ENCODE data around the gene EFHC1.

Gene EFHC1

DNA sequence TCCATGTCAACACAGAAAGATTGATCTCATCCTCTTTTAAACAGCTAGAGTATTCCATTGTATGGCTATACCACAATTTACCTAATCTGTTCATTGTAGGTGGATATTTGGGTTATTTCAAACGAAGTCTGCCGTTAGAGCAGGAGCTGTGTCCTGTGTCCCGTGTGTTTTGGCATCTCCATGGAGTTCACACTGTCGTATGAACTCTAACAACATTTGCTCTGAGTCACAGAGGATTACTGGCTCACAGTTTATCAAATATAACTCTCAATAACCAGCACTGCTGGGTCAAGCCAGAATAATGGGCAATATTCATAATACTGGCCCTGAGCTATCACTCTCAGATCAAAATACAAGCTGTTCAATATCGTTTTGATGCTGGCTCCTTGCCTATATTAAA, 140.3 kb downstream of the EFHC1 start:
- DNase-seq = no peak

DNA sequence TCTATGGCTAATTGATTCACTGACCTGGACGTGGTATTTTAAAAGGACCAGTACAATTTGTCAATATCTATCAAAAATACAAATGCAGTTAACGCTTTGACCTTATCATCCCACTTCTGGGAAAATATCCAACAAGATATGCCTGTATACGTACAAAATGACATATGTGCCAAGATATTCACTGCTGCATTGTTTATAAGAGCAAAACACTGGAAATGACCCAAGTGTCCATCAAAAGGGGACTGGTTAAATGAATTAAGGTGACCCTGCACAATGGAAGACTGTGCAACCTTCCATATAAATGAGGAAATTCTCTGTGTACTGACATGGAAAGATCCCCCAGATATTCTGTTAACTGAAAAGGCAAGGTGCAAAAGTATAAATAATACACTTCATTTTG, 142.8 kb downstream of the EFHC1 start:
- no peak for DNase-seq

DNA sequence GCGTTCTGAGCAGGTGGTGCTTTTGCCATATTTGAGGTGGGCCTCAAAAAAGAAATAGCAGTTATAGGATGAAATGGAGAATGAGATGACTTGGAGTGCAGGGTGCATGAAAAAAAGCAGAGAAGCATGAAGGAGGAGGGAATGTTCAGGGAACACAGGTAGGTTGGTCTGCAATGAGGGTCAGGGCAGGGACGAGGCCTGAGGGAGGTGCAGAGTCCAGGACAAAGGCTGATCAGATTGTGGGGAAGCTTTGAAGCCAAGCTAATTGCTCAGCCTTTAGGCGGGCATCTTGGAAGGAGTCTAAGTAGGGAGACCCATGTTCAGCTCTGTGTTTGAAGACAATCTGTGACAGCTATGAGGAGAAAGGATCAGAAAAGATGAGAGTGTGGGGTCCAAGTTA, 144.7 kb downstream of the EFHC1 start:
- no peak for DNase-seq

DNA sequence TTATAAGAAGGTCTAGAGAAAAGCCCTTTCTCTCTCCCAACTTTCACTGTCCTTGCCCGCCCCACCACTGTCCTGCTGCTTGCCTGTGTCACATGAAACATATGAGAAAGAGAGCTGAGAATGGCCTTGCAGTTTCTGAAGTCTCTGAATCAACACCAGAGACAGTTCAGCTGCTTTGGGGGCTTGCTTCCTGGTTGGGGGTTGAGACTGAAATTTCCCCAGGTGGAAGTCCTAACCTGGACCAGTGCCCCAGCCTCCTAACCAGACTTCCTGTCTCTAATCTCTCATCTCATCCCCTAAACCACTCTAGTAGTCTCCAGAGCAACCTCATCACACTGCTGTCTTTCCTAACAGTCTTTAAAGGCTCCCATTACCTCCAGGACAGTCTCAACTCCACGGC, 146.1 kb downstream of the EFHC1 start:
- DNase-seq = no peak

DNA sequence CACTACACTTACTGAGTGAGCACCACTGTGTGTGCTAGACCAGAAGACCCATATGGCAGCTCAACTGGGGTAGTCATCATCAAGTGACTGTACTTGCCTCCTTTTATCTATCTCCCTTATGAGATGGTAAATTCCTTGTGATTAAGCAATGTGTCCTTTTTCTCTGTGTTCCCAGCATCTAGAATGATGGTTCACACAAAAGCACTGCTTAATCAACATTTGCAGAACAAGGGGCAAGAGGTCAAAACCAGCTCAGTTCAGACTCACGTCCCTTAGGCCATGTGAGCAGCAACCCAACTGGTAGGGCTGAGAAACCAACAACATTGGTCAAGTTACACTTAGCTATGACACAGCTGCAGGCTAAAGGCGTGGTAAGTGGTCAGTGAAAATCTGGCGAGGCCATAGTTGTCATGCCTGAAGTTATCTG, 146.7 kb downstream of the EFHC1 start:
- DNase-seq = no peak

DNA sequence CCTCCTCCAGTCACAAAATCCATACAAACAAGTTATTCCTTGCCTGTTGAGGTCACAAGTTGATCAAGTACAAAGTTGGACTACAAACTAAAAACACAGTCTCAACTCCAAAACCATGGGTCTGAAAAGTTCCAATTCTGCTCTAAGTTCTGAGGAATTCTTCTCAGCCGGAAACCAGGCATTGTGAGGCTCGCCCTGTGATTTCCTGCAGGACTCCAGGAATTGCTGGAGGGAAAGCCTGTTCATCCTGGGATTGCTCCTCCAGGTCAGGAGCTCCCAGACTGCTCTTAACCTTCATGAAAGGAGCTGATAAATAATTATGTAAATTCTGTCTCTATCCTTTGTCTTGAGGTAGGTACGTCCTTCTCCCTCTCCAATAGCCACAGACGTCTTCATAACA, 148.2 kb downstream of the EFHC1 start:
- no peak for DNase-seq

DNA sequence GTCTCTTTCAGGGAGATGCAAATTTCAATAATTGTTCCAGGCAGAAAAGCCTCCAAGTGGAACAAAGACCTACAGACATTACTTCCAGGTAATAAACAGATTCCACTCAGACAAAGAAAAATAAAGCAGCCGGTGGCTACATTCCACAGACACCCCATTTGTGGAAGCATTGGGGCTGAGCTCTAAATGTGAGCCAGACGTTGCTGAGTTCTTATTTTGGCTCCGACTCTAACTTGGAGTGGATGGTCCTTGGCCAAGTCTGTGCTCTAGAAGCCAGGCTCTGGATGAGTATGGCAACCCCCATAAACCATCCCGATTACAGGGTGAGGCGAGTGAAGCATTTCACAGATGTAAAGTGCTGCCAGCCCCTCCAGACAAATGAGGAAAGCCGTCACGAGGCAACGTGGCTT, 150.2 kb downstream of the EFHC1 start:
- DNase-seq = no peak

DNA sequence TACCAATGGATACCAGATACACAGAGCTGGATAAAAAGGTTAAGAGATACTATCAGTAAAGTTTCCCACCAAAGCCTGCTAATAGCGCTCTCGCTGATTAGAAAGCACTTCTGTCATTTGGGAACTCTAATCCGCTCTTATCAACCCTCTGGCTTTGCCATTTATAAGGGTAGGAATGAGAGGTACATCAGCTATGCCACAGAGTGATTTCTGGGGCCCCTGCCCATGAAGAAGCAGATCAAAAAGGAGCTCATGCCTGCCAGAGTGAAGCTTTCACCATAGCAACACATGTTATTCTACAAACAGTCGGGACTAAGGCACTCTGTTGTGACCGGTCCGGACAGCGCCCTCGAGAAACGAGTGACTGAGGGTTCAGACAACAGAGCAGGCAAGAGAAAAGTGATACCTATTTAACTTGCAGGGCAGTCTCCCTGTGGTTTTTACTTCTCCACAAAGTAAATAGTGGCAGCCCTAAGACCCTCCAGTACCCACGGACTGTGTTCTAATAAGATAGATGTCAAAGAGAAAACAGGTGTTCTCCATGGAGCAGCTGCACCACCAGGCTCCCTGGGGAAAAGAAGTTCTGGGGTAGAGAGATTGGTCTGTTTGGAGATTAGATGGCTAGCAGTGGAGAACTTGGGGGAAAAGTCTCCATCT, 151.1 kb downstream of the EFHC1 start:
- DNase-seq = no peak

DNA sequence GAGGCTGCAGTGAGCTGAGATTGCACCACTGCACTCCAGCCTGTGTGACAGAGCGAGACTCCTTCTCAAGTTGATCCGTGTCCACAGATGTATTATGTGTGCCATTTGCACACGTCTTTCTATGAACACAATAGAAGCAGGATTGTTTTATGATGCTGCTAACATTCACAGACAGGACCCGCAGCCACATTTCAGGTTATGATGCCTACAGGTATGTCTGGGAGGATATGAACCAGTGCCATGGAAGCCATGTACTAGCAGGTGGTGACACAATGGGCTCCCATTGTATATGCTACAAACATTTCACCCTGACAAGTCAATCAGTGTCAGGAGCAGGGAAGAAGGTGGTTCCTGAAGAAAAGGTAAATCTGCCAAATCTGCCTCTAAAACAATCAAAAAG, 152.4 kb downstream of the EFHC1 start:
- DNase-seq = no peak

DNA sequence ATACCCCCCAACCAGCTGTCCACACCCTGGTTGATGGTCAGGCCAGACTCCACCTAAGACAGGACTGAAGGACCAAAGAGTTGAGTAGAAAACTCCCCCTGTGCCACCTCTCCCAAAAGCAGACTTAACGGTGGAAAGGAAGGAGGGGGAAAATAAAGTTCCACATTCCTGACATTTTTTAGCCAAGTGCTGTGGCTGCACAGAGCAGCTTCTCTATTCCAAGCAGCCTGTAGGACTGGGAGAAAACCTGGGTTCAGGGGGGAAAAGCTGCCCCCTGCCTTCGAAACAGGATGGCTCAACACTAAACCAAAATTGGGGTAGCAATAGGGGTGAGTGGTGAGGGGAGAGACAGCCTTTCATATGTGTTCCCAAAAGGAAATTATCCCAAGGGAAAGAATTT, 153.2 kb downstream of the EFHC1 start:
- DNase-seq = no peak
